PC-3 (cell line): ENCODE data around the gene HID1.

Experiments
- CTCF ChIP-seq: fragments of 300-600 bp; sonication (generic); conservative IDR thresholded peaks from 2 replicates; pipeline ENCODE4 v1.5.1; 2017; ENCODE audit warnings: antibody characterized with exemption, low read depth, mild to moderate bottlenecking, low read length
- EZH2 ChIP-seq: fragments of 300-600 bp; sonication (generic); IDR thresholded peaks from one replicate; pipeline ENCODE4 v1.6.1; 2017; ENCODE audit warnings: antibody characterized with exemption, mild to moderate bottlenecking, low read length; ENCODE audit not compliant: unreplicated experiment

DNA sequence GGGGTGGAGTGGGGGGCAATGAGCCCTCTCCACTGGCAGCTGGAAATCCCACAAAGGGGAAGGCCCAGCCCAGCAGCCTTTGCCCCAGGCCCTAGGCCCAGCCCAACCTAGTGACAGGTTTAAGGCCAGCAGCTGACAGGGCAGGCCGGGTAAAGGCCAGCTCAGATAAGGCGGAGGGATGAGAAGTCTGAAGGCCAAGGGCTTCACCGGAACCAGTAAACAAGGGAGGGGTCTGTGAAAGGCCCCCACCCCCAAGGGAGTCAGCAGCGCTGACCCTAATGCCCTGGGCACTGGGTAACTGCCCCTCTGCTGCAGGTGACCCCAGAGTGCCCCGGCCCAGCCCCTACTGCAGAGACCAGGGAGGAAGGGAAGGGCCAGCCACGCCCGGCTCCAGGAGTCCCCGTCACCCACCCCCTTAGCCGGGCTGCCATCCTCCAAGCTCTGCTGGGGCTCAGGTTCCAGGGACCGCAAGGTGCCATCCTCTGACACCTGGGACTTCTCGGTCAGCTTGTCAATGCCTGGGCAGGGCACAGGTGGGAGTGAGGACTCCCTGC is 19.3 kb downstream of the HID1 start:
- TF ChIP-seq EZH2: no peak
- TF ChIP-seq CTCF: no peak
